Suprapubic skin (tissue), 3 donors: ENCODE results near the gene ANHX.

Source experiments
- EP300 ChIP-seq: sonication (generic); formaldehyde crosslinking; IDR thresholded peaks from one replicate; pipeline ENCODE4 v1.6.1; 2017; ENCODE audit warnings: antibody characterized with exemption
- POLR2A ChIP-seq, 2 donors: fragments of 450-650 bp; IDR thresholded peaks; one replicate each; pipeline ENCODE4 v1.6.1; 2017; ENCODE audit warnings: antibody characterized with exemption in 2 of 2, mild to moderate bottlenecking in 2 of 2, moderate library complexity in 2 of 2
- TF ChIP-seq, protein P1 (sequence below), 2 donors: fragments of 200-600 bp in 1 of 2; fragments of 450-650 bp in 1 of 2; sonication (generic) in 1 of 2; IDR thresholded peaks; one replicate each; pipeline ENCODE4 v1.5.1; 2016 to 2019; ENCODE audit warnings: antibody characterized with exemption in 2 of 2, mild to moderate bottlenecking in 1 of 2, moderate library complexity in 1 of 2

DNA sequence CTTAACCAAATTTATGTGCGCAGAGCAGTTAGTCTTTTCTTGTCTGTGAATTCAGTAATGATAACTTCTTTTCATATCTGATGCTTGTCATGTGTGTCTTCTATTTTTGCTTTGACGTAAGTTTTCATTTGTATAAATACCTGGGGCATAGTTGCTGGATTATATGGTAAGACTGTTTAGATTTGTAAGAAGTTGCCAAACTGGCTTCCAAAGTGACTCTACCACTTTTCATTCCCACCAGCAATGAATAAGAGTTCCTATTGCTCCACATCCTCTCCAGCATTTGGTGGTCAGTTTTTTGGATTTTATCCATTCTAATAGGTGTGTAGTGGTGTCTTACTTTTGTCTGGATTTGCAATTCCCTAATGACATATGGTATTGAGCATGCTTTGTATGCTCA lies 45.5 kb downstream of the ANHX start:
- TF ChIP-seq EP300 = no peak
- TF ChIP-seq, protein P1, sequence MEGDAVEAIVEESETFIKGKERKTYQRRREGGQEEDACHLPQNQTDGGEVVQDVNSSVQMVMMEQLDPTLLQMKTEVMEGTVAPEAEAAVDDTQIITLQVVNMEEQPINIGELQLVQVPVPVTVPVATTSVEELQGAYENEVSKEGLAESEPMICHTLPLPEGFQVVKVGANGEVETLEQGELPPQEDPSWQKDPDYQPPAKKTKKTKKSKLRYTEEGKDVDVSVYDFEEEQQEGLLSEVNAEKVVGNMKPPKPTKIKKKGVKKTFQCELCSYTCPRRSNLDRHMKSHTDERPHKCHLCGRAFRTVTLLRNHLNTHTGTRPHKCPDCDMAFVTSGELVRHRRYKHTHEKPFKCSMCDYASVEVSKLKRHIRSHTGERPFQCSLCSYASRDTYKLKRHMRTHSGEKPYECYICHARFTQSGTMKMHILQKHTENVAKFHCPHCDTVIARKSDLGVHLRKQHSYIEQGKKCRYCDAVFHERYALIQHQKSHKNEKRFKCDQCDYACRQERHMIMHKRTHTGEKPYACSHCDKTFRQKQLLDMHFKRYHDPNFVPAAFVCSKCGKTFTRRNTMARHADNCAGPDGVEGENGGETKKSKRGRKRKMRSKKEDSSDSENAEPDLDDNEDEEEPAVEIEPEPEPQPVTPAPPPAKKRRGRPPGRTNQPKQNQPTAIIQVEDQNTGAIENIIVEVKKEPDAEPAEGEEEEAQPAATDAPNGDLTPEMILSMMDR (IDR thresholded peaks at IDR 0.05) = no peak
- TF ChIP-seq POLR2A (IDR thresholded peaks at IDR 0.05) = no peak
